Measurements from ENCODE around the gene RAB33B.

- TF ChIP-seq POLR2AphosphoS5 (IDR thresholded peaks at IDR 0.05; ENCODE audit: borderline replicate concordance, low read depth, low read length) (no peak), EZH2 (IDR thresholded peaks at IDR 0.05) (no peak), FOXP2 (optimal IDR thresholded peaks at IDR 0.05; ENCODE audit: control extremely low read depth, extremely low read length, insufficient read depth) (no peak)
Observed at GRCh38 chr4:139503622-139504166, 49.8 kb downstream of the RAB33B start.

All from SK-N-MC (cell line).